NOMO-1 (cell line): Measurements from ENCODE around the gene PPA1.
A peak's percentile ranks its signal among the peaks of the same experiment; 100 is the strongest.
"Not testable (repeated sequence)": the region's sequence is repeated elsewhere in the genome, so short reads cannot be mapped to it uniquely, and the experiment has no call there.

ENCODE experiments used
- DNase-seq, 2 experiments: peaks; one replicate each; lab custom pipeline; 2025; ENCODE audit not compliant: unreplicated experiment in 2 of 2; lab: John Stamatoyannopoulos, UW

Gene PPA1

GRCh38 chr10:70222340-70222794 lies 10.9 kb downstream of the PPA1 start:
- DNase-seq = peak in 1 of 2 experiments; percentile 22

- peak in 1 of 2 experiments; percentile 61 for DNase-seq
Measured at GRCh38 chr10:70221030-70221429, 12.2 kb downstream of the PPA1 start.

- DNase-seq = no peak
Measured at GRCh38 chr10:70212879-70213278, 20.4 kb downstream of the PPA1 start.

- DNase-seq = no peak
Measured at GRCh38 chr10:70212277-70212676, 21.0 kb downstream of the PPA1 start.

GRCh38 chr10:70206762-70207161 lies 26.5 kb downstream of the PPA1 start:
- no peak for DNase-seq

- DNase-seq = no peak
Measured at GRCh38 chr10:70201105-70201504, 32.1 kb downstream of the PPA1 start.

GRCh38 chr10:70198696-70199466 lies 34.3 kb downstream of the PPA1 start:
- no peak for DNase-seq

GRCh38 chr10:70197235-70197945 lies 35.8 kb downstream of the PPA1 start:
- DNase-seq = no peak

- no peak for DNase-seq
Measured at GRCh38 chr10:70193391-70193844, 39.8 kb downstream of the PPA1 start.

- DNase-seq = no peak
Measured at GRCh38 chr10:70192326-70192968, 40.8 kb downstream of the PPA1 start.

- peak in 1 of 2 experiments; percentile 44 for DNase-seq
Measured at GRCh38 chr10:70191972-70192305, 41.3 kb downstream of the PPA1 start.

GRCh38 chr10:70191161-70191971 lies 41.9 kb downstream of the PPA1 start:
- no peak for DNase-seq

- DNase-seq = no peak
Measured at GRCh38 chr10:70190581-70190980, 42.6 kb downstream of the PPA1 start.

- DNase-seq = no peak
Measured at GRCh38 chr10:70190102-70190501, 43.1 kb downstream of the PPA1 start.

- peak in 1 of 2 experiments; percentile 20 for DNase-seq
Measured at GRCh38 chr10:70188768-70189167, 44.5 kb downstream of the PPA1 start.

- no peak for DNase-seq
Measured at GRCh38 chr10:70186571-70186970, 46.7 kb downstream of the PPA1 start.

GRCh38 chr10:70186090-70186489 lies 47.1 kb downstream of the PPA1 start:
- no peak for DNase-seq

GRCh38 chr10:70183304-70183703 lies 49.9 kb downstream of the PPA1 start:
- DNase-seq = no peak

- DNase-seq = not testable (repeated sequence)
Measured at GRCh38 chr10:70179209-70179608, 54.0 kb downstream of the PPA1 start.

GRCh38 chr10:70178139-70178725 lies 55.0 kb downstream of the PPA1 start:
- DNase-seq = no peak
